ENCODE data around the gene SACM1L.

Gene SACM1L

GRCh38 chr3:45779746-45780735, 90.8 kb downstream of the SACM1L start:
- no peak for DNase-seq (ENCODE audit: low read depth)
- H3K4me3 ChIP-seq (ENCODE audit: low read length) = no peak overlapping the region
- TF ChIP-seq, protein P1, sequence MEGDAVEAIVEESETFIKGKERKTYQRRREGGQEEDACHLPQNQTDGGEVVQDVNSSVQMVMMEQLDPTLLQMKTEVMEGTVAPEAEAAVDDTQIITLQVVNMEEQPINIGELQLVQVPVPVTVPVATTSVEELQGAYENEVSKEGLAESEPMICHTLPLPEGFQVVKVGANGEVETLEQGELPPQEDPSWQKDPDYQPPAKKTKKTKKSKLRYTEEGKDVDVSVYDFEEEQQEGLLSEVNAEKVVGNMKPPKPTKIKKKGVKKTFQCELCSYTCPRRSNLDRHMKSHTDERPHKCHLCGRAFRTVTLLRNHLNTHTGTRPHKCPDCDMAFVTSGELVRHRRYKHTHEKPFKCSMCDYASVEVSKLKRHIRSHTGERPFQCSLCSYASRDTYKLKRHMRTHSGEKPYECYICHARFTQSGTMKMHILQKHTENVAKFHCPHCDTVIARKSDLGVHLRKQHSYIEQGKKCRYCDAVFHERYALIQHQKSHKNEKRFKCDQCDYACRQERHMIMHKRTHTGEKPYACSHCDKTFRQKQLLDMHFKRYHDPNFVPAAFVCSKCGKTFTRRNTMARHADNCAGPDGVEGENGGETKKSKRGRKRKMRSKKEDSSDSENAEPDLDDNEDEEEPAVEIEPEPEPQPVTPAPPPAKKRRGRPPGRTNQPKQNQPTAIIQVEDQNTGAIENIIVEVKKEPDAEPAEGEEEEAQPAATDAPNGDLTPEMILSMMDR (conservative IDR thresholded peaks at IDR 0.05; ENCODE audit: low read length) = no peak

DNA sequence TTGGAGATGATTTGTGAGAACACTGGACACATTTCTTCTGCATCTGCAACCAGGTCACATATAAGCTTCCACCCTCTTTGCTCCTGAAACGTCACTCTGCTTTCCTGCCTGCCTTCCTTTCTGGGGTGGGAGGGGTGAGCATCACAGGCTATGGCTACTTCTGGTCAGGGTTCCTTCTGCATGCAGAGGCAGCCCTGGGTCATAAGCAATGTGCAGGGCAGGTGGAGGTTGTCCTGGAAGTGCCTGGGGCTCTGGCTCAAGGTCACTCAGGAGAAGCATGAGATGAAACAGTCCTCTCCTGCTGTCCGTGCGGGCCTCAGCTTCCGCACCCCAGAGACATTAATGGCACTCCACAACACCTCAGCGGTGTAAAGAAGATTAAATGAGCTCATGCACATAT, 92.1 kb downstream of the SACM1L start:
- TF ChIP-seq, protein P1 (conservative IDR thresholded peaks at IDR 0.05; ENCODE audit: low read length) = no peak
- no peak for DNase-seq (ENCODE audit: low read depth)
- no peak overlapping the region for H3K4me3 ChIP-seq (ENCODE audit: low read length)

DNA sequence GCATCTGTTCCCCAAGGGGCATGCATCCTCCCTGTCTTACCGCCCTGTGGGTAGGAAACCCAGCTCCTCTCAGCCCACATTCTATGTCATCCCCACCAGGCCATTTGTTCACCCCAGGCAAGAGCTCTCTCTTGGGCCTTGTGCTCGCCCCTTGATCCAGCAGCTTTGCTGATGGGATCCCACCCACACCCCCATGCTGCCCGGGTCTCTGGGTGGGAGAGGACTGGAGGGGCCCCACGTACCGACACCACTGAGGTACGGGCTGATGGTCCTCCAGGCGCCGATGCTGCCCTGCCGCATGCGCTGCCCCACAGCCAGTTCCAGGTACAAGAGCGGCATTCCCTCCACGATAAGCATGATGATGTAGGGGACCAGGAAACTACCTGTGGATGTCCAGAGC, 92.6 kb downstream of the SACM1L start:
- no peak for DNase-seq (ENCODE audit: low read depth)
- no peak overlapping the region for H3K4me3 ChIP-seq (ENCODE audit: low read length)
- TF ChIP-seq, protein P1 (conservative IDR thresholded peaks at IDR 0.05; ENCODE audit: low read length) = no peak

- TF ChIP-seq, protein P1 (conservative IDR thresholded peaks at IDR 0.05; ENCODE audit: low read length) = no peak
- no peak for DNase-seq (ENCODE audit: low read depth)
- H3K4me3 ChIP-seq (ENCODE audit: low read length) = no peak overlapping the region
These were observed 93.2 kb downstream of the SACM1L start for GRCh38 chr3:45782381-45782780.

- no peak overlapping the region for H3K4me3 ChIP-seq (ENCODE audit: low read length)
- DNase-seq (ENCODE audit: low read depth) = no peak
- TF ChIP-seq, protein P1 (conservative IDR thresholded peaks at IDR 0.05; ENCODE audit: low read length) = no peak
These were observed 94.5 kb downstream of the SACM1L start for GRCh38 chr3:45783667-45784066.

DNA sequence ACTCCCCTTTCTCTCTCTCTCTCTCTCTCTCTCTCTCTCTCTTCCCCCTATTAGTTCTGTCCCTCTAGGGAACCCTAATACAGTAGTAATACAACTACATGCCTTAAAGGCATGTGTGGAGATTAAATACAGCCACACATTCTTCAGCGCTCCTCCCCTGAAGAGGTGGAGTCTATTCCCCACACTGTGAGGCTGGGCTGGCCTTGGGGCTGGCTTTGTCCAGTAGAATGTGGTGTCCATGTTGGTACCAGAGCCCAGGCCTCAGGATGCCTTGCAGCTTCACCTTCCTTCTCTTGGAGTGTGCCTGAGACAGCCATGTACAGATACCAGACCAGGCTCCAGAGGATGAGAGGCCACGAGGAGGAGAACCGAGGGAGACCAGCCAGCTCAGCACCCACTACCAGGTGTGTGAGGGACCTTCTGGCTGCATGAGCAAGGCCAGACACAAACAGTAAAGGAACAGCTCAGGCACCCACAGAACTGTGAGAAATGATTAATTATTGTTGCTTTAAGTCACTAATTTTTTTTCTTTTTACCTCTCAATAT, 96.5 kb downstream of the SACM1L start:
- TF ChIP-seq, protein P1 (conservative IDR thresholded peaks at IDR 0.05; ENCODE audit: low read length) = no peak
- DNase-seq (ENCODE audit: low read depth) = no peak
- H3K4me3 ChIP-seq (ENCODE audit: low read length) = no peak overlapping the region
